NCI-H1417 (cell line): ENCODE measurements around the gene MARCHF9.

Source experiments
- DNase-seq, 3 experiments: peaks; one replicate each; lab custom pipeline; 2025; lab: John Stamatoyannopoulos, UW

The MARCHF9 gene

GRCh38 chr12:57753756-57754337, 1.1 kb upstream of the MARCHF9 start:
- peak in 1 of 3 experiments; percentile 49 for DNase-seq

GRCh38 chr12:57755194-57755453, 221 bp downstream of the MARCHF9 start:
- DNase-seq, result no peak

- DNase-seq, result peak in 2 of 3 experiments; percentile 59 to 63
Measured at GRCh38 chr12:57755454-57756372, 810 bp downstream of the MARCHF9 start.

GRCh38 chr12:57756406-57757341, 1.8 kb downstream of the MARCHF9 start:
- peak in 1 of 3 experiments; percentile 24 for DNase-seq

- no peak for DNase-seq
Measured at GRCh38 chr12:57757771-57758170, 2.9 kb downstream of the MARCHF9 start.

- no peak for DNase-seq
Measured at GRCh38 chr12:57758552-57759359, 3.9 kb downstream of the MARCHF9 start.

- peak in 2 of 3 experiments; percentile 20 to 58 for DNase-seq
Measured at GRCh38 chr12:57759360-57759980, 4.6 kb downstream of the MARCHF9 start.

GRCh38 chr12:57760347-57760982, 5.6 kb downstream of the MARCHF9 start:
- no peak for DNase-seq

GRCh38 chr12:57761391-57761998, 6.6 kb downstream of the MARCHF9 start:
- no peak for DNase-seq

GRCh38 chr12:57762463-57762862, 7.6 kb downstream of the MARCHF9 start:
- no peak for DNase-seq

GRCh38 chr12:57763881-57764661, 9.2 kb downstream of the MARCHF9 start:
- no peak for DNase-seq

GRCh38 chr12:57764662-57765002, 9.7 kb downstream of the MARCHF9 start:
- no peak for DNase-seq

- DNase-seq, result peak in 2 of 3 experiments; percentile 46 to 60
Measured at GRCh38 chr12:57765003-57765697, 10.2 kb downstream of the MARCHF9 start.

- DNase-seq, result peak in 2 of 3 experiments; percentile 24 to 37
Measured at GRCh38 chr12:57765698-57766463, 11.0 kb downstream of the MARCHF9 start.

GRCh38 chr12:57766464-57767304, 11.8 kb downstream of the MARCHF9 start, which contains the start of gene CYP27B1:
CYP27B1 (minus strand) TSS chr12:57767078; CDS start chr12:57767041, 37 bp downstream.
- peak in 2 of 3 experiments; percentile 29 to 33 for DNase-seq

GRCh38 chr12:57767305-57767698, 12.4 kb downstream of the MARCHF9 start:
- no peak for DNase-seq

- no peak for DNase-seq
Measured at GRCh38 chr12:57767876-57768275, 13.0 kb downstream of the MARCHF9 start.
